ENCODE results near the gene TTI1.

DNA sequence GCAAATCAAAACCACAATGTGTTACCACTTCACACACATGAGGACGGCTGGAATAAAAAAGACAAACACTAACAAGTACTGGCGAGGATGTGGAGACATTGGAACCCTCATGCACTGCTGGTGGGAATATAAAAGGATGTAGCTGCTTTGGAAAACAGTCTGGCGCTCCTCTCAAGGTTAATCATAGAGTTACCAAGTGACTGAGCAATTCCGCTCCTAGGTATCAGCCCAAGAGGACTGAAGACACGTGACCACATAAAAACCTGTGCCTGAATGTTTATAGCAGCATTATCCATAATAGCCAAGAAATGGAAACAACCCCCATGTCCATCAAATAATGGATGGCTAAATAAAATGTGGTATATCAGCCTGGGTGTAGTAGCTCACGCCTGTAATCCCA lies 85.3 kb downstream of the TTI1 start:
- TF ChIP-seq ZNF8 (CRISPR knock-in tag; IDR thresholded peaks at IDR 0.05) (no peak), TCF4 (CRISPR knock-in tag; IDR thresholded peaks at IDR 0.05; ENCODE audit: borderline replicate concordance) (no peak), ZFP30 (CRISPR knock-in tag; IDR thresholded peaks at IDR 0.05) (no peak), CSRNP3 (CRISPR knock-in tag; IDR thresholded peaks at IDR 0.05) (no peak), RARB (CRISPR knock-in tag; IDR thresholded peaks at IDR 0.05) (no peak), CSDC2 (CRISPR knock-in tag; IDR thresholded peaks at IDR 0.05) (no peak), CREB5 (CRISPR knock-in tag; IDR thresholded peaks at IDR 0.05; ENCODE audit: low read depth) (no peak)
